RWPE2 (cell line): Measurements from ENCODE around the gene PLXNA4.

Experiments used
- ATAC-seq: fragments of 200-7000 bp; cut with Tn5 transposase; 3 replicates; pipeline ENCODE4 v1.9.1; 2021; ENCODE audit warnings: low read depth
- DNase-seq: peaks from one replicate; pipeline ENCODE4 v3.0.0-alpha.2; 2020; ENCODE audit warnings: low spot score
- H3K27ac ChIP-seq: fragments of 450-650 bp; 2 replicates; pipeline ENCODE4 v1.5.1; 2017; ENCODE audit warnings: mild to moderate bottlenecking; ENCODE audit not compliant: poor library complexity, severe bottlenecking
- H3K27me3 ChIP-seq: fragments of 250-450 bp; sonication (Bioruptor Pico); 2 replicates; pipeline ENCODE4 v1.5.1; 2021; ENCODE audit warnings: mild to moderate bottlenecking, moderate library complexity; ENCODE audit not compliant: insufficient read depth, poor library complexity, severe bottlenecking
- H3K36me3 ChIP-seq: fragments of 250-450 bp; sonication (Bioruptor Pico); 2 replicates; pipeline ENCODE4 v1.5.1; 2020; ENCODE audit warnings: low read depth, mild to moderate bottlenecking, moderate library complexity
- H3K4me1 ChIP-seq: fragments of 250-450 bp; sonication (Bioruptor Pico); 2 replicates; pipeline ENCODE4 v1.5.1; 2021; ENCODE audit warnings: mild to moderate bottlenecking, moderate library complexity; ENCODE audit not compliant: insufficient read depth, poor library complexity, severe bottlenecking
- H3K4me3 ChIP-seq: fragments of 250-450 bp; sonication (Bioruptor Pico); 2 replicates; pipeline ENCODE4 v1.5.1; 2021; ENCODE audit warnings: mild to moderate bottlenecking, moderate library complexity; ENCODE audit not compliant: severe bottlenecking
- H3K9me3 ChIP-seq: fragments of 250-450 bp; sonication (Bioruptor Pico); 2 replicates; pipeline ENCODE4 v1.5.1; 2021; ENCODE audit warnings: mild to moderate bottlenecking, moderate library complexity; ENCODE audit not compliant: severe bottlenecking
- CTCF ChIP-seq: fragments of 450-650 bp; IDR thresholded peaks from one replicate; pipeline ENCODE4 v1.5.1; 2017; ENCODE audit warnings: mild to moderate bottlenecking, moderate library complexity; ENCODE audit not compliant: poor library complexity, severe bottlenecking

Gene PLXNA4

GRCh38 chr7:132258231-132258630 is 318.0 kb downstream of the PLXNA4 start:
- Histone ChIP-seq H3K27me3 (peaks cover 4% of the 10 kb centered on the region), H3K9me3 (no peaks in the 10 kb centered on the region), H3K36me3 (no peaks in the 10 kb centered on the region), H3K27ac (no peak overlapping the region), H3K4me3 (no peak overlapping the region), H3K4me1 (peaks cover 7% of the 10 kb centered on the region)
- no peak for TF ChIP-seq CTCF
- ATAC-seq: no peak
- no peak for DNase-seq

- H3K27me3 ChIP-seq: peaks cover 4% of the 10 kb centered on the region
- no peak overlapping the region for H3K4me3 ChIP-seq
- H3K4me1 ChIP-seq: peaks cover 7% of the 10 kb centered on the region
- ATAC-seq (no peak), DNase-seq (no peak)
- no peak overlapping the region for H3K27ac ChIP-seq
- no peaks in the 10 kb centered on the region for H3K36me3 ChIP-seq
- H3K9me3 ChIP-seq: no peaks in the 10 kb centered on the region
- TF ChIP-seq CTCF: no peak
Measured at GRCh38 chr7:132257253-132257652, 319.0 kb downstream of the PLXNA4 start.

GRCh38 chr7:132256721-132257212 is 319.5 kb downstream of the PLXNA4 start:
- H3K4me3 ChIP-seq: no peak overlapping the region
- peaks cover 7% of the 10 kb centered on the region for H3K4me1 ChIP-seq
- DNase-seq (no peak), ATAC-seq (no peak)
- TF ChIP-seq CTCF: no peak
- H3K9me3 ChIP-seq: no peaks in the 10 kb centered on the region
- no peak overlapping the region for H3K27ac ChIP-seq
- peaks cover 4% of the 10 kb centered on the region for H3K27me3 ChIP-seq
- H3K36me3 ChIP-seq: no peaks in the 10 kb centered on the region

- Histone ChIP-seq H3K4me3 (no peak overlapping the region), H3K27ac (no peak overlapping the region), H3K4me1 (peaks cover 7% of the 10 kb centered on the region), H3K36me3 (no peaks in the 10 kb centered on the region), H3K9me3 (no peaks in the 10 kb centered on the region), H3K27me3 (peaks cover 4% of the 10 kb centered on the region)
- TF ChIP-seq CTCF: no peak
- ATAC-seq (peak; percentile 67), DNase-seq (no peak)
Measured at GRCh38 chr7:132255898-132256297, 320.4 kb downstream of the PLXNA4 start.

GRCh38 chr7:132255115-132255797 is 321.0 kb downstream of the PLXNA4 start:
- Histone ChIP-seq H3K36me3 (no peaks in the 10 kb centered on the region), H3K4me3 (no peak overlapping the region), H3K4me1 (peaks cover 7% of the 10 kb centered on the region), H3K9me3 (no peaks in the 10 kb centered on the region), H3K27me3 (peaks cover 4% of the 10 kb centered on the region), H3K27ac (no peak overlapping the region)
- ATAC-seq (no peak), DNase-seq (no peak)
- no peak for TF ChIP-seq CTCF
